Activated CD4-positive, alpha-beta T cell treated with anti-CD3 and anti-CD28 coated beads, Interleukin-2, amount 50 U/mL, for 1 hour (primary cell): Measurements from ENCODE around the gene ANO3.

ENCODE experiments used
- DNase-seq: peaks from one replicate; pipeline ENCODE4 v3.0.0-alpha.2; 2020

Gene ANO3

GRCh38 chr11:26649884-26650283, 318.0 kb downstream of the ANO3 start:
- DNase-seq, result no peak

GRCh38 chr11:26651916-26652315, 320.0 kb downstream of the ANO3 start:
- no peak for DNase-seq

GRCh38 chr11:26655287-26655686, 323.4 kb downstream of the ANO3 start:
- DNase-seq, result no peak

GRCh38 chr11:26662916-26663315, 331.0 kb downstream of the ANO3 start:
- DNase-seq, result no peak

- DNase-seq, result no peak
Measured at GRCh38 chr11:26665036-26665435, 333.1 kb downstream of the ANO3 start.

GRCh38 chr11:26665946-26666345, 334.0 kb downstream of the ANO3 start:
- no peak for DNase-seq

GRCh38 chr11:26675233-26675928, 343.5 kb downstream of the ANO3 start:
- no peak for DNase-seq

- no peak for DNase-seq
Measured at GRCh38 chr11:26676641-26677040, 344.7 kb downstream of the ANO3 start.

- DNase-seq, result no peak
Measured at GRCh38 chr11:26677566-26677965, 345.6 kb downstream of the ANO3 start.

- no peak for DNase-seq
Measured at GRCh38 chr11:26687351-26687750, 355.4 kb downstream of the ANO3 start.

GRCh38 chr11:26688701-26689100, 356.8 kb downstream of the ANO3 start:
- DNase-seq, result no peak

- no peak for DNase-seq
Measured at GRCh38 chr11:26696330-26696729, 364.4 kb downstream of the ANO3 start.

- no peak for DNase-seq
Measured at GRCh38 chr11:26698224-26698623, 366.3 kb downstream of the ANO3 start.

GRCh38 chr11:26700574-26701235, 368.8 kb downstream of the ANO3 start:
- DNase-seq, result no peak

GRCh38 chr11:26702406-26702805, 370.5 kb downstream of the ANO3 start:
- no peak for DNase-seq

- DNase-seq, result no peak
Measured at GRCh38 chr11:26703411-26704191, 371.7 kb downstream of the ANO3 start.

GRCh38 chr11:26704249-26704648, 372.3 kb downstream of the ANO3 start:
- DNase-seq, result no peak

GRCh38 chr11:26706181-26706580, 374.3 kb downstream of the ANO3 start:
- DNase-seq, result no peak

- DNase-seq, result no peak
Measured at GRCh38 chr11:26708736-26709456, 377.0 kb downstream of the ANO3 start.

- DNase-seq, result no peak
Measured at GRCh38 chr11:26710489-26710888, 378.6 kb downstream of the ANO3 start.

- DNase-seq, result no peak
Measured at GRCh38 chr11:26712497-26712896, 380.6 kb downstream of the ANO3 start.
